ENCODE data around the gene L3MBTL4.
"Not testable (repeated sequence)": the region's sequence is repeated elsewhere in the genome, so short reads cannot be mapped to it uniquely, and the experiment has no call there.

The L3MBTL4 gene

DNA sequence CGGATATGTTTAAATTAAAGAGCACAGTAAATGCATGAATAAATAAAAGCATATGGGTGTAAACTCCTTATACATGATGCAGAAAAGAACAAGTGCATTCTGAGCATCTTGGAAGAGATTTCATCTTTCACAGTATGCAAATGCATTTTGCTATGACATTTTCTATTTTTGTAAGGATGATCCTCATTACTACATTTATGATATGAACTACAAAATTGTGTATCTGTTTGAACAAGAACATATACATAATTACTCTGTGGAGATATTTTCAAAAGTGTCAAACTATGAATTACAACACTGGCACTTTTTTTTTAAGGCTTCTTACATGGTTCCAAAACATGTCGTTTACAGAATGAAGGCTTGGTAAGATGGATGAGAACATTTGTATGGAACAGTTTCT lies 335.3 kb downstream of the L3MBTL4 start:
- no peak for DNase-seq

DNA sequence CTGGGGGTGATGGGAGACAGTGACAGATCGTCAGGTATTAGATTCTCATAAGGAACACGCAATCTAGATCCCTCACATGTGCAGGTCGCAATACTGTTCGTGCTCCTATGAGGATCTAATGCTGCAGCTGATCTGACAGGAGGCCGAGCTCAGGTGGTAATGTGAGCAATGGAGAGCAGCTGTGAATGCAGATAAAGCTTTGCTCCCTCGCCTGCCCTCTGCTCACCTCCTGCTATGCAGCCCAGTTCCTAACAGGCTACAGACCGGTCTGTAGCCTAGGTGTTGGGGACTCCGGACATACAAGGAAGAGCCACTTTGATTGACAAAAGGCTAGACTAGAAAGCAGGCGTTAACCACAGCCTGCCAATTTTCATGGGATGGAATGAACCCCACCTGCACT lies 335.8 kb downstream of the L3MBTL4 start:
- no peak for DNase-seq

DNA sequence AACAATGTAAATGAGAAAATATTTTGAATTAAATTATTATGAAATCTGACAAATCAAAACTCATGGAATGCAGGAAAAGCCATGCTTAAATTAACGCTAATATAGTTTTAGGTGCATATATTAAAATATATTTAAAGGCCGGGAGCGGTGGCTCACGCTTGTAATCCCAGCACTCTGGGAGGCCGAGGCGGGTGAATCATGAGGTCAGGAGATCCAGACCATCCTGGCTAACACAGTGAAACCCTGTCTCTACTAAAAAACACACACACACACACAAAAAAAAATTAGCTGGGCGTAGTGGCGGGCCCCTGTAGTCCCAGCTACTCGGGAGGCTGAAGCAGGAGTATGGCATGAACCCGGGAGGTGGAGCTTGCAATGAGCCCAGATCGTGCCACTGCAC lies 342.3 kb downstream of the L3MBTL4 start:
- not testable (repeated sequence) for DNase-seq

DNA sequence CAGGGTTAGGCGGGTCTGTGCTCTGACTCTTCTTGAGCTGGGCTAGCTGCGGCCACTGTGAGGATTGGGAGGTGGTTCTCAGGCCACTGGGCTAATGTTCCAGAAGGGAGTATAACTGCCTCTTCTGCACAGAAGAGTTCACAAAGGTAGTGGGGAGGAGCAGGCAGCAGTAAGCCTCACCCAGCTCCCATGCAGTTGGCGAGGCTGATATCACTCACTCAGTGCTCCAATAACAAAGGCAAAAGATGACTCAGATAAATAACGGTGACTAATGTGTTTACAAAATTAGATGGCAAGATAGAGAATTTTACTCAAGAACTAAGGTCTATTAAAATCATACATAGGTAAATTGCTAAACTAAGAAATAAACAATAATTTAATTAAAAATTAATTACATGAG lies 345.2 kb downstream of the L3MBTL4 start:
- no peak for DNase-seq

DNA sequence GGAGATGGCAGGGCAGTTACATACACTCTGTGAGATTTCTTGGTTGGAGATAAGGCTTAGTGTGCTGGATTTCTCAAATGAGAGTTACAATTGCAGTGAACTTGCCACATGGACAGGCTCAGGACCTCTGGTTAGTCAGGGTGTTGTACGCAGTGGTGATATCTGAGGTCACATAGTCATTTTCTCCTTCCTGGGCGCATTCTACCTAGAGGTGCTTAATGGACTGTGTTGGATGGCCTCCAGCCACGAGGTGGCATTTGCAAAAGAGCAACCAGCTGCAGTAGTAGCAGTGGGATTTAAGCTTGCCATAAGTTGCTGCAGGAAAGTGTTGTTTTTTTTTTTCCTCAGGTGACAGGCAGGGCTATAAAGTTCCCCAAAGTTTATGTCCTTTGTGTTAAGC lies 345.6 kb downstream of the L3MBTL4 start:
- no peak for DNase-seq

DNA sequence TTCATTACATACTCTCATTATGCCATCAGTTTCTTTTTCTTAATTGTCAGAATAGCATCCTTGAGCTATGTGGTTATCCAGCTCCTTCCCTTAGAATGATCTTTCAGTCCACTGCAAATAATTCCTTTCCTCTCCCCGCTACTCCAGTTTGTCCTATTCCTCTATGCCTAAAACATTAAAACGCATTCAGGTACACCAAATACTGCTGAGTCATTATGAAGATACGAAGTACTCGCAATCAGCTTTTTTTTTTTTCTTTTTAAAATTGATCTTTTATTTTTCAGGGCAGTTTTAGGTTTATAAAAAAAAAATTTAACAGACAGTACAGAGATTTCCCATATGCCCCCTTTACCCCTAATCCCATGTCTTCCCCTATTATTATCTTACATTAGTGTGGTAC lies 354.6 kb downstream of the L3MBTL4 start:
- DNase-seq, result no peak

DNA sequence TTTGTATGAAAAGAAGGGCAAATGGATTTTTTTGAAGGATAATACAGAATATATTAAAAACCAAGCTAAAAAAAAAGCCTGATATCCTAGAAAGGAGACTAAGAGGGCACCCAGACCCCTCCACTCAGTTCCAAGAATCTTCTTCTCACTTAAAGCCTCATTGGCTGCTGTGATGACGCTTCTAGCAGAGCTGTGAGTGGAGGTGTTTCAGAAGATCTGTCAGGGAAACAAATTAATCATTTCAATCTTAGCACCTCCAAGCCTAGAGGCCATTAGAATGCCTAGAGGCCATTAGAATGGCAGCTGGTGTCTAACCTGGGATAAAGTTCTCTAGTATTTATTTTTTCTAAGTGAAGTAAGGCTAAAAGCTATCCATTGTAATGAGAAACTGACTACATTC lies 355.2 kb downstream of the L3MBTL4 start:
- no peak for DNase-seq

DNA sequence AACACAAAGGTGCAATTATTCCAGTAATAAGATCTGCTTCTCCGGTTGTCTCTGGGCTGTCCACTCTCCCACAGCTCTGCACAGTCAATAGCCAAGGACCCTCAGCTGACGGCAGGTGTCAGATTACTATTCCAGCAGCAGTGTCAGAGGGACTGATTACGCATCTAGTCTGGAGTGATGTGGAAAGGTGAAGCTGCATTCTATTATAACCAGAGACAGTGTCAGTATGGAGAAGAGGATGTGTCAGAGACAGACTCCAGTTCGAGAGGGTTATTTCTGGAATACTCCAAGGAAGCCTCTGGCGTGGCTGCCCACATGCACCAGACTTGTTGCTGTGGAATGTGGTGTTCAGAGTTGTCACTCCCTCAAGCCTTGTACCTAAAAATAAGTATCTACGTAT lies 355.8 kb downstream of the L3MBTL4 start:
- DNase-seq, result peak; percentile 85

DNA sequence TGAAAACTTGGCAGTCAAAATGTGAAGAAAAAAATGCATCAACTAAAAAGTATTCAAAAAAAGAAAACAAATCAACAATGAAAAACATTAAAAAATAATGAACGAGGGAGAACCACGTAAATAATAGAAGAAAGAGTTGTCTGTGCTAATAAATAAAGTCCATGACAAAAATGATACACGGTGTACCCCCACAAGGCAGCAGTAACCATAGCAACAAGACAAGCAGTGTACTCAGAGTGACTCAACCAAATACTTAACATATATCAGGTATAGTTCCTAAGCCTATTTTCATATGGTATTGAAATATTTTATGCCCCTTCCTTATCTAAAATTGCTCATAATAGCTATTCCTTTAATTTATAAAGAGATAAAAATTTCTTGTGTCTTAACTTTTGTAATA lies 357.1 kb downstream of the L3MBTL4 start:
- DNase-seq, result no peak

DNA sequence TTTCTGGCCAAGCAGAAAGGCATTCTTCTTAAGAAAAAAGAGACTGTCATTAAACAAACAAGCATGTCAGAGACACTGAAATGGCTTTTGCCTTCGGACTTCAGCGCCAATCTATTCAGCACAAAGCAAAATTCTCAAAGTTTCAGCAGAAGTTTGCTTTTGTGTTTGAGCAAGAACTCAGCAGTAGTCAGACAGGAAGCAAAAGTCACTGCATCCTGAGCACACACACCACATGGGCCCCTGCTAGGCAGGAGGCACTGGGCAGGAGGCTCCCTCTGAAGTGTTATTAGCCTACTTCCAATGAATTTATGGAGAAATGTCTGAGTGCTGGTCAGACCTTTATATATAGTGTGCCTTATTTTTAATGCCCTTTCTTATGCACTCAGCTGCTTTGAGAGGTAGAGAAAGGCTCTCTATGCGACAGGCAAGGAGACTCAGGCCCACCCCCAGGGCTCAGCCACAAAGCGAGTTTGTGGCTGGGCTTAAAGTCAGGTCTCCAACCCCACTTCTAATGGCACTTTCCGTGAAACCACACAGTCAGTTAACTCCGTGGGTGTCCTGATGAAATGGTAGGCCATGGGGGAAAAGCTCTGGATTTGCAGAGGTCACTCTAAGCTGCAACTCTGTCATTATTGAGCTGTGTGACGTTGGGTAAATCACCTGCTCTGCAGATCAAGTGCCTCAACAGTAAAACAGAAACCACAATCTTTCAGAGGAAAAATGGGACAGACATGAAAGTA lies 358.4 kb downstream of the L3MBTL4 start:
- DNase-seq, result no peak

DNA sequence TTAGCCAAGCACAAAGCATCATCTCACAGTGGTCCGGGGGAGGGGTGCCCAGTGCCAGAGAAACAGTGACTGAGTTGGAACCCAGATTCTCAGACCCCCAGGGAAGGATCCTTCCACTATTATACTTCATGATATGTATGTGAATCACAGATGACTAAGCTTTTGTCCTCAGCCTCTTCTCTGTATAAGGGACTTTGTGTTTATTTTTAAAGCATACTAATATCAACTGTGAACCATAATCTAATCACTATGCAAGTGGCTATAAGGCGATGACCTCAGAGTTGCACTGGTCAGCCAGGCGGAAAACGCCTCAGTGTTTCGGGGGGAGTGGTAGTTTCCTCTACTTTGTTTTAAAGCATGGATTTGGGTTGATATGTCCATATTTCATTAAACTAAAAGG lies 359.0 kb downstream of the L3MBTL4 start:
- no peak for DNase-seq

DNA sequence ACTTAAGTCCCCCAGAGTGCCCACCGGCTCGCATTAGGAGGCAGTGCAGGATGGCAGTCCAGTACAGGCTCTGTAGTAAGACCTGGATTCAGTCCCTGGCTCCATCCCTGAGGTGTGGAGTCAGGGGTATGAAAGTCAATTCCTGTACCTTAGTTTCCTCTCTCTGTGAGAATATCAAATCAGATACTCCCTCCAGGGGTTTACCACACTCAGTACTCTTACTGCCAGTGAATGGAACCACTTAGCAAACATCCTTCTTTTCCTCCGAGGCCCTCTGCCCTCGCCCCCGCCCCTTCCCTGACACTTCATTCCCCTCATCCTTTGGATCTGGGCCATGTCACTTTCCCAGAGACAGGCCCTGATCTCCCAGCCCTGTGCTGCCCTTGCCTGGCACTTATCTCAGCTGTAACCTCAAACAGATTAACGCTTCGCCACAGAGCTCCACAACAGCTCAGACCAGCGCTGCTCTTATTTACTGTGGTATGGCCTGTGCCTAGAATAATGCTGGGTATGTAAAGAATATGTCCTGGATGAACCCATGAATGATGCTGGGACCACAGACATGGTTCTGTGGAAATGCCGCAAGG lies 360.4 kb downstream of the L3MBTL4 start:
- no peak for DNase-seq

DNA sequence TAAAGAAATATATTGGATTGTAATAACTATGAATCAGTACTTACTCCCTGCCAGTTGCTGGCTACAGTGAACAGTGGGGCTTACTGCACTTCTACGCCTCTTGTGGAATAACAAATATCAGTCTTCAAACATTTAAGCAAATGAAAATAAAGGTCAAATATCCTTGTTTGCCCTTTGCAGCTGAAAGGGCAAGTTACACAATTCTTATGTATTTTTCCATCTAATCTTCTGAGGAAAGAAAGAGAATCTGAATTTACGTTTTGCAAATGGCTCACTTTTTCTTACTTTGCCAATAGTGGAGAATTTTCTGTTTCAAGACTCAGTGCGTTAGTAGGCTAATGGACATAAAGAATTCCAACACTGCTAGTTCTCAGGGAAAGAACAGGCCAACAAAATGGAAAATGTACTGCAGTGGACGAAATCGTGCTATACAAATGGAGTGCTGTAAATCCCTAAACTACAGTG lies 362.2 kb downstream of the L3MBTL4 start:
- DNase-seq, result no peak

DNA sequence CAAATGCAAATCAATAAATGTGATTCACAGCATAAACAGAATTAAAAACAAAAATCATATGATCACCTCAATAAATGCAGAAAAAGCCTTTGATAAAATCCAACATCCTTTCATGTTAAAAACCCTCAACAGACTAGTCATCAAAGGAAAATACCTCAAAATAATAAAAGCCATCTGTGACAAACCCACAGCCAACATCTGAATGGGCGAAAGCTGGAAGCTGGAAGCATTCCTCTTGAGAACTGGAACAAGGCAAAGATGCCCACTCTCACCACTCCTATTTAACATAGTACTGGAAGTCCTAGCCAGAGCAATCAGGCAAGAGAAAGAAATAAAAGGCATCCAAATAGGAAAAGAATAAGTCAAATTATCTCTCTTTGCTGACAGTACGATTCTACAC lies 367.1 kb downstream of the L3MBTL4 start:
- not testable (repeated sequence) for DNase-seq

DNA sequence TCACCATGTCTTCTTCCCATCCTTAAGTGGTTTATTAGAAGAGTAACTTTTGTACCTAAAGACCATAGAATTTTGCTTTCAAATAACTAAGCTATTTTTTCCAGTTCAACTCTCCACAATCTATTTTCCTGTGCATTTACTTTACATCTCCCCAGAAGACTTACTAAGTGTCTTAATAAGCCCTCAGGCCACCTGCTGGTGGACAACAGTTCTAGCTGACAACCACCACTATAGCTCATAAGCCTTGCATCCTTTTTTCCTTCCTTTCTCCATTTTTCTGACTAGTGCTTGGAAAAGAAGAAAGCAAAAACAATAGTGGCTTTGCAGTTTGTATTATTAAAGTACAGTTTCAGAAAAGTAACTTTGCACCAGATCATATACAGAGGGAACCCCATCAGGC lies 369.9 kb downstream of the L3MBTL4 start:
- DNase-seq, result no peak

DNA sequence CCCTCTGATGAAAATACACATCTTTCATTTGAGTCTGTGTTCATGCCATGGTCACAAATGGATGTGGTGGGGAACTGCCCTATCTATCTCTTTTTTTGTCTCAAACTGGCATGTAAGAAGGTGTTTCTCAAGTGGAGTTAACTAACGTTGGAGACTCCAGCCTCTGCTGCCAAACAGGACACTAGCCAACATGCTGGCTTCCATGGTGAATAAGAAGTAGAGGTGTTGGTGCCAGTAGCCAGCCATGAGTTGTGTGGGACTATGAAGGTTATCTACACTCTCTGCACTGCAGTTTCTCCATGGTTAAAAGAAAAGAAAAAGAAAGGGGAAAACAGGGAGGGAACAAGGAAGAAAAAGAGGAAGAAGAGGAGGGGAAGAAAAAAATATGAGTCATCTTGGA lies 370.4 kb downstream of the L3MBTL4 start:
- no peak for DNase-seq

DNA sequence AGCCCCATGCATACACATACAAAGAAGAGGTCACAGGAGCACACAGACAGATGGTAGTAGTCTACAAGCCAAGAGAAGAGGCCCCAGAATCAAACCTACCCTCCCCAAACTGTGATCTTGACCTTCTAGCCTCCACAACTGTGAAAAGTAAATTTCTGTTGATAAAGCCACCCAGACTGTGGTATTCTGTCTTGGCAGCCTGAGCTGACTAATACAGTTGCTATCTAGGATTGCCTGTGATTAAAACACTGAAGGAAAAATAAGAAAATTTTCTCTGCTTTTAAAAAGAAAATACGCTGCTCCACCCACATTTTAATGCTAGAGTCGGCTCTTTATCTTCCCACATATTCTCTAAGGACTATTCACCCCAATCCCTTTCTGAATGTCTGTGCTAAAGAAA lies 375.7 kb downstream of the L3MBTL4 start:
- no peak for DNase-seq

DNA sequence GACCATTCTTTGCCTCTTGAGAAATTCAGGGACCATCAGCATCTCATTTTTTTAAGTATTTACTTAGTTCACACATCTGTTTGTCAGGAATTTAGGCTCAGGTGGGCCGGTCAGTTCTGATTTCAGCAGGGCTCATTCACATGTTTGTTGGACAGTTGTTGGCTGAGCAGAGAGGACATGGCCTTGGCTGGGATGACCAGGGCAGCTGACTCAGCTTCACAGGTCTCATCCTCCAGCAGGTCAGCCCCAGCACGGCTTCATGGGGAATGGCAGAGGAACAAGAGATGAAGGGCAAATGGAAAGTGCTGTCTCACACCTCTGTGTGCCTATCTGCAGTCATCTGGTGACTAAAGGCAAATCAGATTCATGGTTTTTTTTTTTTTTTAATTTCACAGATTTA lies 383.3 kb downstream of the L3MBTL4 start:
- no peak for DNase-seq

DNA sequence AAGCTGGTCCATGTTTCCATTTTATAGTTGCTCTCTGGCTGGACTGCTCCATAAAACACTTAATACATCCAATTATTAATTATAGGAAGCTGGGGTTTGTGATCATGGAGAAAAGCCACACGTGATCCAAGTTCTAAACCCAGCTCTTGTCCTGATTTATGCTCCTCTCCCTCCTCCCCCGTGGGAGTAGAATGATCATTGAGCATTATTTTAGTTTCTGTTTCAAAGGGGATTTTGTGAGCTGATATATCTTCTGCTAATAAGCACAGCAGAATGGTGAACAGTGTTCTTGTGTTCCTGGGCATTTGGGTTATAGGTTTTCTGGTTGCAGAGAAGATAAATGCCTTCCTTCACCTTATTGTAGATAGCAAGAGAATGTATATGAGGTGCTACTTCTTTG lies 383.7 kb downstream of the L3MBTL4 start:
- DNase-seq, result no peak

DNA sequence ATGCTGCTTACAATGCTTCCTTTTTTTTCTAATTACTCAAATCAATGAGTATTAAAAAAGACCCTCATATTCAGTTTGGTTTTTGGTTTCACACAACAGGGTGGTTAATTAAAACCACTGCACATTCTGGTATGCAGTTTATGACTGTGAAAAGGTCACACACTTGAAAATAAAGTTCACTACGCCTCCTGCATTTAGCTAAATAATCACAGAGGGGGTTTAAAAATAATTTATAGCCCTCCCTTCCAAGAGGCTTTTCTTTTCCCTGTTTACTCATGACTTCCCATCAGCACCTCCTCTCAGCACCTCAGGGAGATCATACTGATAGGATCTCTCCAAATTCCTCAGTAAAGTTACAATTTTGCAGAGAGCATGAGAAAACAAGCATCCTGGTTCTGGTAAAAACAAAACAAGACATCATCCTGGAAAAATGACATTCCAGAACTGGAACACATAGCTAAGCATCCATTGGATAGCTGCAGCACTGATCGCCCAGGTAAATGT lies 389.9 kb downstream of the L3MBTL4 start:
- no peak for DNase-seq

DNA sequence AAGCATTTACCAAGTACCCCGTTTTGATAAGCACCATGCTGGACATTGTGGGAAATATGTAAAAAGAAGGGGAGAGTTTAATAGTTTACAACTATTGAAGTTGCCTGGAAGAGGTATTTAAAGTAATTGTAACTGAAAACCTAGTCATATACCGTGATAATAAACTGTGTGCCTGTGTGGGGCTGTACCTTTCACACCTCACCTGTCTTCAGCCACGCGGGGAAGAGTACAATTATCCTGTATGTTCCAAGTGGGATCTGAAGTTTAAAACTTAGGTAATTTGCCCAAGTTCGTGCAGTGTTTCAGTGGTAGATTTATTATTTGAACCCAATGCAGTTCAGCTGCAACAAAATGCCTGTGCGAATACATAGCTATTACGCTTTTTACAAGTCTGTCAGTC lies 391.2 kb downstream of the L3MBTL4 start:
- DNase-seq, result no peak

DNA sequence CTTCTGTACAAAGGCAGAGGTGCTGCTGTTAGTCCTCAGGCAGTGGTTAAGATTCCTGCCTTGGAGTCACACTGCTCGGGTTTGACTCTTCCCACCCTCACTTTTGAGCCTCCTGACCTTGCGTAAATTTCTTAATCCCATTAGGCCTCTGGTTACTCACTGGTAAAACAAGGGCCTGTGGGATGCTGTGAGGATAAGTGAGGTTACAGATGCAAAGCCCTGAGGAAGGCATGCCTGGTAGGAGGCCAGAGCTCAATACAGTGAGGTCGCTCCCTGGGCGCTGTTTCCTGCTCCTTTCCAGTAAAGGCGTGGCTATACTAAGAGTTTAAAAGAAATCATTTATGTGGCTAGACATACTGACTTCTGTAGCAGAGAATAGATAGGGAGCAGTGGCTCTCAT lies 391.9 kb downstream of the L3MBTL4 start:
- no peak for DNase-seq

DNA sequence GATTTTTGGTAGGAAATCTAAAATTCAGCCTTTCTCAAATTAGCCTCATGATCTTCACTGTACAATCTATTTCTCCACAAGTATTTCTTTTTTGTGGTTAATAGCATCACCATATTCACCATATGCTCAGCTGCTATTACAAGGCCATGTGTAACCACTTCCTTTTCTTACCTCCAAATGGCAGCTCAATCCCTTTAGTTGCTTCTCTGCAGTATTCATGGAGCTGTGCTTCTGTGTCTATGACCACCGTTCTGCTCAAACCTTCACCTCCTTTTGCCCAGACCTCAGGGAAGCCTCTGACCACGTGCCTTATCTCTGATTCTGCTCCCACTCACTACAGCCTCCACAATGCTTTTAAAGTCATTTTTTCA lies 392.7 kb downstream of the L3MBTL4 start:
- no peak for DNase-seq

DNA sequence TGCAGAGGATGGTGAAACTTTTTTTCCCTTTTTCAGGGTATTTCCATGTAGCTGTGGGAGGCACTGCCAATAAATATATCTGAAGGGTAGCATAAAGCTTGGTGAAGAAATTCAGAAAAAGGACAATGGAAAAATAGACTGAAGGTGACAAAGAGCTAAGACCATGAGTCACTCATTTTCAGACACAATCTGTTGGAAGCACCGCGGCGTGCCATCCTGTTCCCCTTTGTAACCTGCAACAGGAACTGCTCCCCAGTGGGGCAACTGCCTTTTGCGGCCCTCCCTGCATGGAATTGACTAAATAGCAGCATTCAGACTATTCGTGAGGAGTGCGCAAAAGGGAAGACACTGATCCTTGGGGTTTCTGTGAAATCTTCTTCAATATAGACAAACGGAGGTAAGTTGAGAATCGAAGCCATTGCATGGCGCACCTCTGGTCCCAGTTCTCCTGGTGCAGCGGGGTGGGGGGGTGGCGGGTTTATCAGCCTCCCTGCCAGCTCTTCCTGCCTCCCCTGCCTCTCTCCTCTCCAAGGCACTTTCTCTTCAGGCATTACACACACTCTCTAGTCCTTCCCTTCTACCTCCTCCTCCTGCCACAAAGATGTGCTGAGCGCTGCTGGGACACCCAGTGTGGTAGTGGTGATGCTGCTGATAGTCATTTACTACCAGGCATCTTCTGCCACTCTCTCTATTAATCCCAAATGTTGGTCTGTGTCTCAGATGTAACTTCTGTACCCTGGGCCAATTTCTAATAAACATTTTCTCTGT lies 393.2 kb downstream of the L3MBTL4 start:
- DNase-seq, result no peak
